ENCODE data around the gene POLR2M.

The POLR2M gene

DNA sequence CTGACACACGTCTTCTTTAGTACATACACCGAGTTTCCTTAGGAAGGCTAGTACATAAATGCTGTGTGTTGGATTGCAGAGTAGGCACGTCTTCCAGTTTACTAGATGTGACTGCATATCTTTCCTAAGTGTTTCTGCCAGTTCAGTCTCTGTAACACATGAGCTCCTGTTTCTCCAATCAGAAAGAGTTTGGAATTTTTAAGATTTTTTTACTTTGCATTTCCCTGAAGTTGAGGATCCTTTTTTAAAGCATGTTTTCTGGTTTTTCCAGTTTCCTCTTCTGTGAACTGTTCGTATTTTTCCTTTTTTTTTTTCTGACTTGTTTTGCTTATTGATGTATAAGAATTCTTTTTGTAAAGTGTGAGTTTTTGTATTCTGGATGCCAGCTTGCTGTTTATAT is 7.5 kb upstream of the POLR2M start:
- Histone ChIP-seq H3K36me3 (ENCODE audit: control insufficient read depth in 2 of 2, insufficient read depth in 1 of 2, low read length in 2 of 2) (no peaks in the 10 kb centered on the region), H3K4me1 (ENCODE audit: control insufficient read depth, insufficient read depth, low read length) (peaks cover 17% of the 10 kb centered on the region), H3K9me3 (ENCODE audit: control insufficient read depth, insufficient read depth, low read depth, low read length) (no peaks in the 10 kb centered on the region), H3K27ac (ENCODE audit: extremely low read depth, low read depth, low read length) (no peak overlapping the region), H3K4me3 (ENCODE audit: low read depth, low read length) (no peak overlapping the region)
- POLR2A ChIA-PET: no interaction called here
- CTCF ChIA-PET: no interaction called here
- TF ChIP-seq ZNF521 (tag by site-specific recombination; IDR thresholded peaks at IDR 0.05): no peak
- TF ChIP-seq, protein P1, sequence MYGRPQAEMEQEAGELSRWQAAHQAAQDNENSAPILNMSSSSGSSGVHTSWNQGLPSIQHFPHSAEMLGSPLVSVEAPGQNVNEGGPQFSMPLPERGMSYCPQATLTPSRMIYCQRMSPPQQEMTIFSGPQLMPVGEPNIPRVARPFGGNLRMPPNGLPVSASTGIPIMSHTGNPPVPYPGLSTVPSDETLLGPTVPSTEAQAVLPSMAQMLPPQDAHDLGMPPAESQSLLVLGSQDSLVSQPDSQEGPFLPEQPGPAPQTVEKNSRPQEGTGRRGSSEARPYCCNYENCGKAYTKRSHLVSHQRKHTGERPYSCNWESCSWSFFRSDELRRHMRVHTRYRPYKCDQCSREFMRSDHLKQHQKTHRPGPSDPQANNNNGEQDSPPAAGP (tag by site-specific recombination; IDR thresholded peaks at IDR 0.05): no peak
- TF ChIP-seq, protein P2, sequence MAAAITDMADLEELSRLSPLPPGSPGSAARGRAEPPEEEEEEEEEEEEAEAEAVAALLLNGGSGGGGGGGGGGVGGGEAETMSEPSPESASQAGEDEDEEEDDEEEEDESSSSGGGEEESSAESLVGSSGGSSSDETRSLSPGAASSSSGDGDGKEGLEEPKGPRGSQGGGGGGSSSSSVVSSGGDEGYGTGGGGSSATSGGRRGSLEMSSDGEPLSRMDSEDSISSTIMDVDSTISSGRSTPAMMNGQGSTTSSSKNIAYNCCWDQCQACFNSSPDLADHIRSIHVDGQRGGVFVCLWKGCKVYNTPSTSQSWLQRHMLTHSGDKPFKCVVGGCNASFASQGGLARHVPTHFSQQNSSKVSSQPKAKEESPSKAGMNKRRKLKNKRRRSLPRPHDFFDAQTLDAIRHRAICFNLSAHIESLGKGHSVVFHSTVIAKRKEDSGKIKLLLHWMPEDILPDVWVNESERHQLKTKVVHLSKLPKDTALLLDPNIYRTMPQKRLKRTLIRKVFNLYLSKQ (tag by site-specific recombination; IDR thresholded peaks at IDR 0.05; ENCODE audit: borderline replicate concordance): no peak
- TF ChIP-seq, protein P3, sequence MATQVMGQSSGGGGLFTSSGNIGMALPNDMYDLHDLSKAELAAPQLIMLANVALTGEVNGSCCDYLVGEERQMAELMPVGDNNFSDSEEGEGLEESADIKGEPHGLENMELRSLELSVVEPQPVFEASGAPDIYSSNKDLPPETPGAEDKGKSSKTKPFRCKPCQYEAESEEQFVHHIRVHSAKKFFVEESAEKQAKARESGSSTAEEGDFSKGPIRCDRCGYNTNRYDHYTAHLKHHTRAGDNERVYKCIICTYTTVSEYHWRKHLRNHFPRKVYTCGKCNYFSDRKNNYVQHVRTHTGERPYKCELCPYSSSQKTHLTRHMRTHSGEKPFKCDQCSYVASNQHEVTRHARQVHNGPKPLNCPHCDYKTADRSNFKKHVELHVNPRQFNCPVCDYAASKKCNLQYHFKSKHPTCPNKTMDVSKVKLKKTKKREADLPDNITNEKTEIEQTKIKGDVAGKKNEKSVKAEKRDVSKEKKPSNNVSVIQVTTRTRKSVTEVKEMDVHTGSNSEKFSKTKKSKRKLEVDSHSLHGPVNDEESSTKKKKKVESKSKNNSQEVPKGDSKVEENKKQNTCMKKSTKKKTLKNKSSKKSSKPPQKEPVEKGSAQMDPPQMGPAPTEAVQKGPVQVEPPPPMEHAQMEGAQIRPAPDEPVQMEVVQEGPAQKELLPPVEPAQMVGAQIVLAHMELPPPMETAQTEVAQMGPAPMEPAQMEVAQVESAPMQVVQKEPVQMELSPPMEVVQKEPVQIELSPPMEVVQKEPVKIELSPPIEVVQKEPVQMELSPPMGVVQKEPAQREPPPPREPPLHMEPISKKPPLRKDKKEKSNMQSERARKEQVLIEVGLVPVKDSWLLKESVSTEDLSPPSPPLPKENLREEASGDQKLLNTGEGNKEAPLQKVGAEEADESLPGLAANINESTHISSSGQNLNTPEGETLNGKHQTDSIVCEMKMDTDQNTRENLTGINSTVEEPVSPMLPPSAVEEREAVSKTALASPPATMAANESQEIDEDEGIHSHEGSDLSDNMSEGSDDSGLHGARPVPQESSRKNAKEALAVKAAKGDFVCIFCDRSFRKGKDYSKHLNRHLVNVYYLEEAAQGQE (tag by site-specific recombination; IDR thresholded peaks at IDR 0.05): no peak
- no peak for TF ChIP-seq ZBTB21 (tag by site-specific recombination; IDR thresholded peaks at IDR 0.05)
- TF ChIP-seq ZNF768 (tag by site-specific recombination; IDR thresholded peaks at IDR 0.05): no peak
- no peak for TF ChIP-seq MEIS1 (CRISPR knock-in tag; IDR thresholded peaks at IDR 0.05; ENCODE audit: borderline replicate concordance)
- no peak for TF ChIP-seq PRDM1 (tag by site-specific recombination; IDR thresholded peaks at IDR 0.05)
- TF ChIP-seq ZNF544 (tag by site-specific recombination; IDR thresholded peaks at IDR 0.05): no peak
- no peak for TF ChIP-seq SP3 (tag by site-specific recombination; IDR thresholded peaks at IDR 0.05)
- TF ChIP-seq ZNF391 (tag by site-specific recombination; IDR thresholded peaks at IDR 0.05; ENCODE audit: borderline replicate concordance, low read depth): no peak
- TF ChIP-seq, protein P4, sequence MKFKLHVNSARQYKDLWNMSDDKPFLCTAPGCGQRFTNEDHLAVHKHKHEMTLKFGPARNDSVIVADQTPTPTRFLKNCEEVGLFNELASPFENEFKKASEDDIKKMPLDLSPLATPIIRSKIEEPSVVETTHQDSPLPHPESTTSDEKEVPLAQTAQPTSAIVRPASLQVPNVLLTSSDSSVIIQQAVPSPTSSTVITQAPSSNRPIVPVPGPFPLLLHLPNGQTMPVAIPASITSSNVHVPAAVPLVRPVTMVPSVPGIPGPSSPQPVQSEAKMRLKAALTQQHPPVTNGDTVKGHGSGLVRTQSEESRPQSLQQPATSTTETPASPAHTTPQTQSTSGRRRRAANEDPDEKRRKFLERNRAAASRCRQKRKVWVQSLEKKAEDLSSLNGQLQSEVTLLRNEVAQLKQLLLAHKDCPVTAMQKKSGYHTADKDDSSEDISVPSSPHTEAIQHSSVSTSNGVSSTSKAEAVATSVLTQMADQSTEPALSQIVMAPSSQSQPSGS (tag by site-specific recombination; IDR thresholded peaks at IDR 0.05; ENCODE audit: low read depth): no peak
- TF ChIP-seq ZNF529 (tag by site-specific recombination; IDR thresholded peaks at IDR 0.05; ENCODE audit: insufficient replicate concordance): no peak
- TF ChIP-seq, protein P5, sequence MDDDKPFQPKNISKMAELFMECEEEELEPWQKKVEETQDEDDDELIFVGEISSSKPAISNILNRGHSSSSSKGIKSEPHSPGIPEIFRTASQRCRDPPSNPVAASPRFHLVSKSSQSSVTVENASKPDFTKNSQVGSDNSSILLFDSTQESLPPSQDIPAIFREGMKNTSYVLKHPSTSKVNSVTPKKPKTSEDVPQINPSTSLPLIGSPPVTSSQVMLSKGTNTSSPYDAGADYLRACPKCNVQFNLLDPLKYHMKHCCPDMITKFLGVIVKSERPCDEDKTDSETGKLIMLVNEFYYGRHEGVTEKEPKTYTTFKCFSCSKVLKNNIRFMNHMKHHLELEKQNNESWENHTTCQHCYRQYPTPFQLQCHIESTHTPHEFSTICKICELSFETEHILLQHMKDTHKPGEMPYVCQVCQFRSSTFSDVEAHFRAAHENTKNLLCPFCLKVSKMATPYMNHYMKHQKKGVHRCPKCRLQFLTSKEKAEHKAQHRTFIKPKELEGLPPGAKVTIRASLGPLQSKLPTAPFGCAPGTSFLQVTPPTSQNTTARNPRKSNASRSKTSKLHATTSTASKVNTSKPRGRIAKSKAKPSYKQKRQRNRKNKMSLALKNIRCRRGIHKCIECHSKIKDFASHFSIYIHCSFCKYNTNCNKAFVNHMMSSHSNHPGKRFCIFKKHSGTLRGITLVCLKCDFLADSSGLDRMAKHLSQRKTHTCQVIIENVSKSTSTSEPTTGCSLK (tag by site-specific recombination; IDR thresholded peaks at IDR 0.05): no peak
- TF ChIP-seq ZNF571 (tag by site-specific recombination; IDR thresholded peaks at IDR 0.05): no peak
- TF ChIP-seq, protein P6, sequence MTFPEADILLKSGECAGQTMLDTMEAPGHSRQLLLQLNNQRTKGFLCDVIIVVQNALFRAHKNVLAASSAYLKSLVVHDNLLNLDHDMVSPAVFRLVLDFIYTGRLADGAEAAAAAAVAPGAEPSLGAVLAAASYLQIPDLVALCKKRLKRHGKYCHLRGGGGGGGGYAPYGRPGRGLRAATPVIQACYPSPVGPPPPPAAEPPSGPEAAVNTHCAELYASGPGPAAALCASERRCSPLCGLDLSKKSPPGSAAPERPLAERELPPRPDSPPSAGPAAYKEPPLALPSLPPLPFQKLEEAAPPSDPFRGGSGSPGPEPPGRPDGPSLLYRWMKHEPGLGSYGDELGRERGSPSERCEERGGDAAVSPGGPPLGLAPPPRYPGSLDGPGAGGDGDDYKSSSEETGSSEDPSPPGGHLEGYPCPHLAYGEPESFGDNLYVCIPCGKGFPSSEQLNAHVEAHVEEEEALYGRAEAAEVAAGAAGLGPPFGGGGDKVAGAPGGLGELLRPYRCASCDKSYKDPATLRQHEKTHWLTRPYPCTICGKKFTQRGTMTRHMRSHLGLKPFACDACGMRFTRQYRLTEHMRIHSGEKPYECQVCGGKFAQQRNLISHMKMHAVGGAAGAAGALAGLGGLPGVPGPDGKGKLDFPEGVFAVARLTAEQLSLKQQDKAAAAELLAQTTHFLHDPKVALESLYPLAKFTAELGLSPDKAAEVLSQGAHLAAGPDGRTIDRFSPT (tag by site-specific recombination; IDR thresholded peaks at IDR 0.05): no peak
- TF ChIP-seq ZNF510 (tag by site-specific recombination; IDR thresholded peaks at IDR 0.05; ENCODE audit: insufficient replicate concordance): no peak

Data from HEK293 (cell line).